ENCODE measurements around the gene RNF112. TPM values are rescaled to one million over a fixed set of nuclear protein-coding genes. Genes with fewer than 3 reads are reported as not detected.

The RNF112 gene
- total and polyA plus RNA-seq, 2 of the 8 experiments (the other 6 are each of a cell fraction or from before 2014, with no cell fraction given), result 1.1 to 2.2 TPM

DNA sequence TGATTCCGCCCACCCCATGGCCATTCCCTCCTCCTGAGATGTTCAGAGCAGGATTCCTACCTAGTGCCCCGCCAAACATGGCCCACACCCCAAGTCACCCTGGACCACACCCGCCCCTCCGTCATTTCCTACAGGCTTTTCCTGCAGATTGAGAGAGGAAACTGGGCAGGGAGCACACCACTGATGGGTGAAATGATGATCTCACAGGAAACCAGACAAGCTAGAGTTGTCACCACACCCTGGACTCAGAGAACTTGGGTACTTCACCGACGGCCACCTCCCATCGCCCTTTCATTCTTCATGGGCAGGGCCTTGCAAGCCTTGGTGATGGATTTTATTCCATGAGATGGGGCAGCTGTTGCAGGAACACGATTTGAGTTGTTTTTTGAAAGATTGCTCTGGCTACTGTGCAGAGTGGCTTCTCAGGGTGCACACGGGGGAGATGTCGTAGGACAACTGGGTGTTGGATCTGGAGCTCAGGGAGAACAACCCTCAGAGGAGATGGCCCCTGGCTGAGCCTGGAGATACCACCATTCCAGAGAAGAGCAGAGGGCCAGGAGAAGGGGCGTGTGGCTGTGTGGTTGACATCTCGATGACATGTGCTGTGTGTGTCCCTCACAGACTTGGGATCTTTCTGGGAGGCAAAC, 41.1 kb upstream of the RNF112 start:
- 89% methylated on average over 12 of the region's 12 CpGs; no CpG with 5 or more reads in 1 of the 2 experiments for WGBS, 2 experiments (ENCODE audit: extremely low coverage in 1 of 2, insufficient coverage in 1 of 2, insufficient read length in 1 of 2, insufficient replicate concordance in 2 of 2, low coverage in 1 of 2, low lambda C conversion rate in 2 of 2, missing lambda C conversion rate in 1 of 2)
- Histone ChIP-seq H4K8ac (ENCODE audit: extremely low read depth, insufficient read depth, low read length) (no peak overlapping the region; the same call in 1 of the 2 replicates), H3K4me2 (ENCODE audit: insufficient read depth in 1 of 2, low read depth in 2 of 2, low read length in 2 of 2) (no peak overlapping the region), H4K20me1 (replicated peaks in 1 of 2; ENCODE audit: control insufficient read depth in 1 of 2, insufficient read depth in 2 of 2, low read length in 2 of 2) (no peaks in the 10 kb centered on the region), H3K18ac (ENCODE audit: extremely low read depth, low read length) (no peak overlapping the region), H3K79me2 (ENCODE audit: control insufficient read depth in 1 of 2, insufficient read depth in 2 of 2, low read length in 2 of 2) (no peaks in the 10 kb centered on the region), H3K9ac (replicated peaks in 1 of 4; ENCODE audit: extremely low read depth in 1 of 4, low read depth in 3 of 4, low read length in 3 of 4) (no peak overlapping the region), H4K91ac (replicated peaks; ENCODE audit: insufficient read length, low read length) (no peak overlapping the region), H3K56ac (replicated peaks; ENCODE audit: insufficient read length, low read depth, low read length) (no peak overlapping the region), H3K4ac (replicated peaks; ENCODE audit: insufficient read length, low read depth, low read length) (no peak overlapping the region), H4K5ac (ENCODE audit: insufficient read length, low read depth, low read length) (no peak overlapping the region), H3K79me1 (ENCODE audit: low read depth, low read length) (no peaks in the 10 kb centered on the region; the same call in 1 of the 2 replicates), H3K4me1 (replicated peaks in 1 of 4; ENCODE audit: control insufficient read depth in 3 of 4, insufficient read depth in 4 of 4, low read length in 3 of 4) (peaks cover 0 to 5% (median 3%) of the 10 kb centered on the region in 4 experiments; a peak in 5 of 7 replicates), H2AFZ (ENCODE audit: low read length) (no peak overlapping the region), H2BK20ac (ENCODE audit: low read length) (no peak overlapping the region), H3K23me2 (ENCODE audit: low read depth, low read length) (no peaks in the 10 kb centered on the region), H3K23ac (ENCODE audit: insufficient read length) (no peak overlapping the region), H2BK5ac (ENCODE audit: low read depth, low read length) (no peak overlapping the region), H3K4me3 (ENCODE audit: extremely low read depth in 1 of 4, insufficient read depth in 2 of 4, low read depth in 3 of 4, low read length in 4 of 4) (no peak overlapping the region), H3K14ac (ENCODE audit: insufficient read length) (no peak overlapping the region), H3K27ac (ENCODE audit: low read depth, low read length) (no peak overlapping the region), H2AK5ac (ENCODE audit: low read depth, low read length) (0 out of 2 replicates have a peak overlapping the region, but pooled peaks have one; percentile 34), H2BK15ac (ENCODE audit: low read length) (no peak overlapping the region; the same call in 1 of the 2 replicates), H3K27me3 (replicated peaks in 1 of 4; ENCODE audit: control insufficient read depth in 3 of 4, extremely low read depth in 1 of 4, insufficient read depth in 3 of 4, low read length in 3 of 4) (no peaks in the 10 kb centered on the region), H2BK120ac (replicated peaks; ENCODE audit: low read depth, low read length) (no peak overlapping the region), H3K9me3 (ENCODE audit: insufficient read depth in 2 of 2, low read depth in 1 of 2, low read length in 1 of 2) (no peaks in the 10 kb centered on the region), H3K36me3 (ENCODE audit: control insufficient read depth in 2 of 4, insufficient read depth in 4 of 4, low read length in 3 of 4) (no peaks in the 10 kb centered on the region), H2BK12ac (ENCODE audit: low read depth, low read length) (no peak overlapping the region)
- TF ChIP-seq SP2 (IDR thresholded peaks at IDR 0.05; ENCODE audit: low read length), result no peak
- TF ChIP-seq, protein P1, sequence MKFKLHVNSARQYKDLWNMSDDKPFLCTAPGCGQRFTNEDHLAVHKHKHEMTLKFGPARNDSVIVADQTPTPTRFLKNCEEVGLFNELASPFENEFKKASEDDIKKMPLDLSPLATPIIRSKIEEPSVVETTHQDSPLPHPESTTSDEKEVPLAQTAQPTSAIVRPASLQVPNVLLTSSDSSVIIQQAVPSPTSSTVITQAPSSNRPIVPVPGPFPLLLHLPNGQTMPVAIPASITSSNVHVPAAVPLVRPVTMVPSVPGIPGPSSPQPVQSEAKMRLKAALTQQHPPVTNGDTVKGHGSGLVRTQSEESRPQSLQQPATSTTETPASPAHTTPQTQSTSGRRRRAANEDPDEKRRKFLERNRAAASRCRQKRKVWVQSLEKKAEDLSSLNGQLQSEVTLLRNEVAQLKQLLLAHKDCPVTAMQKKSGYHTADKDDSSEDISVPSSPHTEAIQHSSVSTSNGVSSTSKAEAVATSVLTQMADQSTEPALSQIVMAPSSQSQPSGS (IDR thresholded peaks at IDR 0.05; ENCODE audit: low read length), result no peak
- no peak for TF ChIP-seq GABPA (IDR thresholded peaks at IDR 0.05; ENCODE audit: borderline replicate concordance, insufficient read depth, low read length)
- TF ChIP-seq FOSL1 (IDR thresholded peaks at IDR 0.05; ENCODE audit: insufficient read depth, low read depth, low read length), result no peak
- TF ChIP-seq RFX5 (IDR thresholded peaks at IDR 0.05; ENCODE audit: borderline replicate concordance, low read depth, low read length), result no peak
- TF ChIP-seq HDAC6 (IDR thresholded peaks at IDR 0.05; ENCODE audit: low read depth, low read length), result no peak
- no peak for TF ChIP-seq EP300 (IDR thresholded peaks at IDR 0.05; ENCODE audit: borderline replicate concordance in 1 of 2, low read depth in 2 of 2, low read length in 2 of 2)
- no peak for TF ChIP-seq ATF3 (IDR thresholded peaks at IDR 0.05; ENCODE audit: insufficient read depth, low read depth, low read length)
- CTCF ChIA-PET (ENCODE audit: partially characterized antibody), result interaction anchor here (0.8 to 1.0 kb wide), 2 partner anchors 28 to 121 kb away, joined by 3 read pairs; no protein-coding TSS in a partner anchor
- POLR2A ChIA-PET (ENCODE audit: partially characterized antibody), result interaction anchor here (1.1 to 1.8 kb wide), 2 partner anchors 15 to 21 kb away, joined by 3 to 5 read pairs; no protein-coding TSS in a partner anchor
- DNase-seq (ENCODE audit: low read depth in 1 of 2, low spot score in 2 of 2) (no peak), FAIRE-seq (no peak)

Measured in H1 (cell line).